K562 (cell line): ENCODE data around the gene POLRMT. TPM values are rescaled to one million over a fixed set of nuclear protein-coding genes. Genes with fewer than 3 reads are reported as not detected.

ENCODE experiments used
- CCNT2 ChIP-seq: IDR thresholded peaks from 2 replicates; pipeline ENCODE4 v1.6.1; 2011; ENCODE audit warnings: borderline replicate concordance, low read depth, mild to moderate bottlenecking, moderate library complexity, mixed read lengths, low read length; ENCODE audit not compliant: insufficient read length; ENCODE audit errors: extremely low read depth
- CUX1 ChIP-seq: fragments of 200-800 bp; sonication (Bioruptor generic); IDR thresholded peaks from 2 replicates; pipeline ENCODE4 v1.6.1; 2016; ENCODE audit warnings: missing genetic modification characterization, missing compliant biosample characterization
- HNRNPL ChIP-seq: fragments of 200-400 bp; formaldehyde crosslinking; IDR thresholded peaks from 2 replicates; pipeline ENCODE4 v1.6.1; 2017; ENCODE audit warnings: low read depth, mild to moderate bottlenecking, low read length
- ILK ChIP-seq: fragments of 450-650 bp; IDR thresholded peaks from 2 replicates; pipeline ENCODE4 v1.6.1; 2016; ENCODE audit warnings: missing genetic modification characterization, low read depth, mild to moderate bottlenecking, missing compliant biosample characterization, moderate library complexity, borderline replicate concordance
- MEIS2 ChIP-seq: fragments of 450-650 bp; IDR thresholded peaks from 2 replicates; pipeline ENCODE4 v1.6.1; 2014; ENCODE audit warnings: mild to moderate bottlenecking; ENCODE audit not compliant: partially characterized antibody
- MYNN ChIP-seq, 2 experiments: sonication (generic); formaldehyde crosslinking in 1 of 2; IDR thresholded peaks; 2 replicates each; pipeline versions ENCODE4 v1.5.0 to v1.6.1; 2016 to 2020; ENCODE audit warnings: antibody characterized with exemption in 1 of 2, missing genetic modification reagents in 1 of 2
- POLR3G ChIP-seq: IDR thresholded peaks from 2 replicates; pipeline ENCODE4 v1.6.1; 2011; ENCODE audit not compliant: insufficient read length, insufficient replicate concordance; ENCODE audit errors: extremely low read depth
- RBM39 ChIP-seq: fragments of 200-400 bp; formaldehyde crosslinking; optimal IDR thresholded peaks from 2 replicates; pipeline ENCODE3; 2018; ENCODE audit warnings: low read depth, low read length
- TBP ChIP-seq: optimal IDR thresholded peaks from 2 replicates; pipeline ENCODE3; 2011; ENCODE audit warnings: low read depth, low read length, improper control_type of control experiment
- ZNF165 ChIP-seq: fragments of 250-450 bp; sonication (Bioruptor Pico); IDR thresholded peaks from 2 replicates; pipeline ENCODE4 v1.4.0; 2020; ENCODE audit warnings: borderline replicate concordance
- ZNF174 ChIP-seq: fragments of 250-450 bp; sonication (Bioruptor Pico); IDR thresholded peaks from 2 replicates; pipeline ENCODE4 v1.4.0; 2020; ENCODE audit warnings: mild to moderate bottlenecking
- polyA plus RNA-seq, 8 experiments: library from polyadenylated mRNA; depleted of rRNA in 4 of 8; stranded (reverse) in 5 of 8; unstranded in 3 of 8; fragments of >200 nt; fragmentation: Nextera tagmentation in 2 of 8; fragmentation: Illumina TruSeq in 1 of 8; extraction: Ambion mirVana in 2 of 8; extraction: Trizol in 1 of 8; gene quantifications; 2 replicates each; pipeline versions ENCODE4 v1.2.1 to v1.2.3, GENCODE V29; 2011 to 2014; ENCODE audit warnings: inconsistent platforms in 1 of 8, missing spikeins in 1 of 8
- total RNA-seq, 7 experiments: library from RNA; depleted of rRNA in 6 of 7; stranded (reverse); fragments of >200 nt in 6 of 7; fragmentation: Illumina TruSeq in 2 of 7; extraction: Trizol in 2 of 7; gene quantifications; 2 replicates each; pipeline versions ENCODE4 v1.2.1 to v1.2.3, GENCODE V29; 2011 to 2021; ENCODE audit warnings: low replicate concordance in 1 of 7
- TF ChIP-seq, protein P1 (sequence below): sonication (generic); formaldehyde crosslinking; IDR thresholded peaks from 2 replicates; pipeline ENCODE4 v1.8.0; 2023; ENCODE audit warnings: mild to moderate bottlenecking, missing genetic modification reagents
- TF ChIP-seq, protein P2 (sequence below): IDR thresholded peaks from 2 replicates; pipeline ENCODE4 v1.6.1; 2011; ENCODE audit warnings: borderline replicate concordance, low read depth, mild to moderate bottlenecking, moderate library complexity, low read length; ENCODE audit not compliant: insufficient read depth, poor library complexity, severe bottlenecking

POLRMT gene
- total and polyA plus RNA-seq, 9 of the 15 experiments (the other 6 are each of a cell fraction or from before 2014, with no cell fraction given): 30.3 to 144 (median 68.0) TPM

- TF ChIP-seq ZNF174 (no peak), CUX1 (CRISPR knock-in tag) (no peak), ILK (tag) (no peak), ZNF165 (no peak), HNRNPL (peak; percentile 99), RBM39 (no peak), MYNN (IDR thresholded peaks at IDR 0.05) (peak; percentile 19; the same call in 1 of the 2 replicates), MYNN (CRISPR knock-in tag; IDR thresholded peaks at IDR 0.05) (no peak), POLR3G (no peak), CCNT2 (no peak), MEIS2 (no peak), TBP (no peak)
- TF ChIP-seq, protein P1, sequence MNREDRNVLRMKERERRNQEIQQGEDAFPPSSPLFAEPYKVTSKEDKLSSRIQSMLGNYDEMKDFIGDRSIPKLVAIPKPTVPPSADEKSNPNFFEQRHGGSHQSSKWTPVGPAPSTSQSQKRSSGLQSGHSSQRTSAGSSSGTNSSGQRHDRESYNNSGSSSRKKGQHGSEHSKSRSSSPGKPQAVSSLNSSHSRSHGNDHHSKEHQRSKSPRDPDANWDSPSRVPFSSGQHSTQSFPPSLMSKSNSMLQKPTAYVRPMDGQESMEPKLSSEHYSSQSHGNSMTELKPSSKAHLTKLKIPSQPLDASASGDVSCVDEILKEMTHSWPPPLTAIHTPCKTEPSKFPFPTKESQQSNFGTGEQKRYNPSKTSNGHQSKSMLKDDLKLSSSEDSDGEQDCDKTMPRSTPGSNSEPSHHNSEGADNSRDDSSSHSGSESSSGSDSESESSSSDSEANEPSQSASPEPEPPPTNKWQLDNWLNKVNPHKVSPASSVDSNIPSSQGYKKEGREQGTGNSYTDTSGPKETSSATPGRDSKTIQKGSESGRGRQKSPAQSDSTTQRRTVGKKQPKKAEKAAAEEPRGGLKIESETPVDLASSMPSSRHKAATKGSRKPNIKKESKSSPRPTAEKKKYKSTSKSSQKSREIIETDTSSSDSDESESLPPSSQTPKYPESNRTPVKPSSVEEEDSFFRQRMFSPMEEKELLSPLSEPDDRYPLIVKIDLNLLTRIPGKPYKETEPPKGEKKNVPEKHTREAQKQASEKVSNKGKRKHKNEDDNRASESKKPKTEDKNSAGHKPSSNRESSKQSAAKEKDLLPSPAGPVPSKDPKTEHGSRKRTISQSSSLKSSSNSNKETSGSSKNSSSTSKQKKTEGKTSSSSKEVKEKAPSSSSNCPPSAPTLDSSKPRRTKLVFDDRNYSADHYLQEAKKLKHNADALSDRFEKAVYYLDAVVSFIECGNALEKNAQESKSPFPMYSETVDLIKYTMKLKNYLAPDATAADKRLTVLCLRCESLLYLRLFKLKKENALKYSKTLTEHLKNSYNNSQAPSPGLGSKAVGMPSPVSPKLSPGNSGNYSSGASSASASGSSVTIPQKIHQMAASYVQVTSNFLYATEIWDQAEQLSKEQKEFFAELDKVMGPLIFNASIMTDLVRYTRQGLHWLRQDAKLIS (CRISPR knock-in tag): no peak
- TF ChIP-seq, protein P2, sequence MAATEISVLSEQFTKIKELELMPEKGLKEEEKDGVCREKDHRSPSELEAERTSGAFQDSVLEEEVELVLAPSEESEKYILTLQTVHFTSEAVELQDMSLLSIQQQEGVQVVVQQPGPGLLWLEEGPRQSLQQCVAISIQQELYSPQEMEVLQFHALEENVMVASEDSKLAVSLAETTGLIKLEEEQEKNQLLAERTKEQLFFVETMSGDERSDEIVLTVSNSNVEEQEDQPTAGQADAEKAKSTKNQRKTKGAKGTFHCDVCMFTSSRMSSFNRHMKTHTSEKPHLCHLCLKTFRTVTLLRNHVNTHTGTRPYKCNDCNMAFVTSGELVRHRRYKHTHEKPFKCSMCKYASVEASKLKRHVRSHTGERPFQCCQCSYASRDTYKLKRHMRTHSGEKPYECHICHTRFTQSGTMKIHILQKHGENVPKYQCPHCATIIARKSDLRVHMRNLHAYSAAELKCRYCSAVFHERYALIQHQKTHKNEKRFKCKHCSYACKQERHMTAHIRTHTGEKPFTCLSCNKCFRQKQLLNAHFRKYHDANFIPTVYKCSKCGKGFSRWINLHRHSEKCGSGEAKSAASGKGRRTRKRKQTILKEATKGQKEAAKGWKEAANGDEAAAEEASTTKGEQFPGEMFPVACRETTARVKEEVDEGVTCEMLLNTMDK: peak; percentile 76
These were observed 45.1 kb downstream of the POLRMT start (continued) for GRCh38 chr19:588093-588740.
